Activated CD4-positive, alpha-beta T cell treated with anti-CD3 and anti-CD28 coated beads for 1 hour (primary cell): ENCODE results near the gene FOXP1.

Source experiments
- DNase-seq: peaks from one replicate; pipeline ENCODE4 v3.0.0-alpha.2; 2020

FOXP1 gene

GRCh38 chr3:70911719-70912118, 671.8 kb downstream of the FOXP1 start:
- no peak for DNase-seq

- DNase-seq = no peak
Measured at GRCh38 chr3:70905491-70905890, 678.0 kb downstream of the FOXP1 start.
